ENCODE results near the gene PPP6R2.

DNA sequence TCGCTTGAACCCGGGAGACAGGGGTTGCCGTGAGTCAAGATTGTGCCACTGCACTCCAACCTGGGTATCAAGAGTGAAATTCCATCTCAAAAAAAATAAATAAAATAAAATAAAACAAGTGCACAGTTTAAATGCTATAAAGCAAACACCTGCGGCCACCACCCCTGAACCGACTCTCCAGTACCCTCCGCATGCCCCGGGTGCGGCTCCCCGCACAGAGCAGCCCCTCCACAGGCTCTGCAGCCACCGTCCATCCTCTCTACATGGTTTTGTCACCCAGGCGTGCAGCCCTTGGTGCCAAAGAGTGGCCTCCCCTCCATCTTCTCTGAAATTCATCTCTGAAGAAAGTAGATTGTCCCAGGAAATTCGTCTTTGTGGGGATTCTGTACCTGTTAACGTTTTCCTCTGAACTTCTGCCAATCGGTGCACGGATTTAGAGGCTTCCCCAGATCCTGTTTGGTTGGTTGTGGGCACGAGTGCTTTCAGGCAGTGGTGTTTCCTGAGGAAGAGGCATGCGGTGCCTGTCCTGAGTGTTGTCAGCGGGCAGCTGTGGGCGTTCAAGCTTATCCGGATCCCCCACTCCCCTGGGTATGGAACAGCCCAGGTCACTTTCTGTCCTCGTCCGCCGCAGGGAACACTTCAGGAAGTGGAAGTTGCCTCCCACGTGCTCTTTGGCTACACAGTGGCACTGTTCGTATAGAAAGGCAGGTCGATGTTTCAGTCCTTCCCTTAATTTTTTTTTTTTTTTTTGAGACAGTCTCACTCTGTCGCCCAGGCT lies 147.6 kb downstream of the PPP6R2 start:
- TF ChIP-seq, protein P1, sequence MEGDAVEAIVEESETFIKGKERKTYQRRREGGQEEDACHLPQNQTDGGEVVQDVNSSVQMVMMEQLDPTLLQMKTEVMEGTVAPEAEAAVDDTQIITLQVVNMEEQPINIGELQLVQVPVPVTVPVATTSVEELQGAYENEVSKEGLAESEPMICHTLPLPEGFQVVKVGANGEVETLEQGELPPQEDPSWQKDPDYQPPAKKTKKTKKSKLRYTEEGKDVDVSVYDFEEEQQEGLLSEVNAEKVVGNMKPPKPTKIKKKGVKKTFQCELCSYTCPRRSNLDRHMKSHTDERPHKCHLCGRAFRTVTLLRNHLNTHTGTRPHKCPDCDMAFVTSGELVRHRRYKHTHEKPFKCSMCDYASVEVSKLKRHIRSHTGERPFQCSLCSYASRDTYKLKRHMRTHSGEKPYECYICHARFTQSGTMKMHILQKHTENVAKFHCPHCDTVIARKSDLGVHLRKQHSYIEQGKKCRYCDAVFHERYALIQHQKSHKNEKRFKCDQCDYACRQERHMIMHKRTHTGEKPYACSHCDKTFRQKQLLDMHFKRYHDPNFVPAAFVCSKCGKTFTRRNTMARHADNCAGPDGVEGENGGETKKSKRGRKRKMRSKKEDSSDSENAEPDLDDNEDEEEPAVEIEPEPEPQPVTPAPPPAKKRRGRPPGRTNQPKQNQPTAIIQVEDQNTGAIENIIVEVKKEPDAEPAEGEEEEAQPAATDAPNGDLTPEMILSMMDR (conservative IDR thresholded peaks at IDR 0.05; ENCODE audit: low read length): no peak
- no peak for TF ChIP-seq EZH2phosphoT487 (IDR thresholded peaks at IDR 0.05; ENCODE audit: borderline replicate concordance, low read depth, low read length)
